Stimulated activated naive CD4-positive, alpha-beta T cell treated with Interleukin-2 at 50 U/mL for 16 hours (primary cell): ENCODE results near the gene TGM4.
"Not testable (repeated sequence)": the region's sequence is repeated elsewhere in the genome, so short reads cannot be mapped to it uniquely, and the experiment has no call there.

Source experiments
- DNase-seq: peaks from one replicate; lab custom pipeline; 2025; lab: John Stamatoyannopoulos, UW

TGM4 gene

GRCh38 chr3:44915702-44916438, 41.5 kb downstream of the TGM4 start:
- no peak for DNase-seq

- DNase-seq, result no peak
Measured at GRCh38 chr3:44918087-44918486, 43.7 kb downstream of the TGM4 start.

DNA sequence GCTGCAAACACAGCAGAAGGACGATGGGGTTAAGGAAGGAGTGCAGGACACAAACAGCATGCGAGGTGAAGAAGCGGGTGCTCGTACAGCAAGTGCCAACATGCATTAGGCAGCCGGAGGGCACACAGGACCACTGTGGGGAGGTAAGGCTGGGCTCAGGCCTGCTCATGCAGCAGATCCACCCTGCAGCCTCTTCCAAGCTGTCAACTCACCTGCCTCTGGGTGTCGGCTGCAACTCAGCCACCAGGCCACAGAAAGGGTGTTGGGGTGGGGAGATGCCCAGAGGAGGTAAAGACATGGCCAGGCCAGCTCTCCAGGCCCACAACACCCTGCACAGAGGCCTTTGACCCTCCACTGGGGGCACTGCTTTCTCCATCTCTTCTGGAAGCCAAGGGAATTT, 44.2 kb downstream of the TGM4 start:
- DNase-seq, result no peak

DNA sequence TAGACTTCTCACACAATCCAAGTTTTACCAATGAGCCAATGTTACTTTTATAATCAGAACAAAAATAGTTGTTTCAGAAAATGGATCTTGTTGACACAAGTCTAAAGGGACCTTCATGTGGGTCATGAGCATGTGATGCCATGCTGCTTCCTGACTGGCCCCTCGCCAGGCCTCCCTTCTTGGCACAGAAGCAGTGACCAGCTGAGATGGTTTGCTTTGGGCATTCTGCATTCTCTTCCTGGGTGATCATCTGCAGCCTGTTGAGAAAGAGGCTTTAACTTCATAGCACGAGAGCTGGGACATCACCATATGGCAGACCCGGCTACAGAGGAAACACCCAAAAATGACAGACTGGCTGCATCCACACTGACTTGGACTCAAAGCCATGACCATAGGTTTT, 45.7 kb downstream of the TGM4 start:
- DNase-seq, result no peak

DNA sequence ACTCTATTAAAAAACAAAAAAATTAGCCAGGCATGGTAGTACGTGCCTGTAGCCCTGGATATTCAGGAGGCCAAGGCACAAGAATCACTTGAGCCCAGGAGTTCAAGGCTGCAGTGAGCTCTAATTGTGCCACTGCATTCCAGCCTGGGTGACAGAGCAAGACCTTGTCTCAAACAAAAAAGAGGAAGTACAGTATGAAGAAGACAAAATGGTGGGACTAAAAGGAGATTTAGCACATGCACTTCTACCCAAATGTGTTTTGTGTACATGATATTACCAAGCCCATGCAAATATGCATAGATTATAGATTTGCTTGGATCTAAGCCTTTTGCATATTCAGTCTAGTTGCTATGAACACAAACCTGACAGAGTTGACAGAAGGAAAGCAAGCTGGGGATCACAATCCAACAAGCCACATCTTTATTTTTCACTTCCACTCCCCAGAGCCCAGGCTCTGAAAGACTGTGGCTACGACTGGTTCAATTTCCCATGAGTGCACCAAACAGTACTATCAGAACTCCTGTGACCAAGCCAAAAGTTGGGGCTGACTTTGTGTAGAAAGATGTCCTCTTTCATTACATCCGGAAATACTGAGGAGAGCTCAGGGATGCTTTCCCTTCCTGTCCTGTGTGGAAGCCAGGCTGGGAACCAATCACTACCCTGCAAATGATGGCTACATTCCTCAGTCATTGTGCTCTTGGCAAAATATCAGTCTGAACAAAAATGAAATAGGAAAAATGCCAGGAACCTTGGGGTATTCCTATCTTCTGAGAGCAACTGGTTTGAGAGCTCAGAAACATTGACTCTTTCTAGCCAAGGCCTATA, 49.4 kb downstream of the TGM4 start:
- no peak for DNase-seq

DNA sequence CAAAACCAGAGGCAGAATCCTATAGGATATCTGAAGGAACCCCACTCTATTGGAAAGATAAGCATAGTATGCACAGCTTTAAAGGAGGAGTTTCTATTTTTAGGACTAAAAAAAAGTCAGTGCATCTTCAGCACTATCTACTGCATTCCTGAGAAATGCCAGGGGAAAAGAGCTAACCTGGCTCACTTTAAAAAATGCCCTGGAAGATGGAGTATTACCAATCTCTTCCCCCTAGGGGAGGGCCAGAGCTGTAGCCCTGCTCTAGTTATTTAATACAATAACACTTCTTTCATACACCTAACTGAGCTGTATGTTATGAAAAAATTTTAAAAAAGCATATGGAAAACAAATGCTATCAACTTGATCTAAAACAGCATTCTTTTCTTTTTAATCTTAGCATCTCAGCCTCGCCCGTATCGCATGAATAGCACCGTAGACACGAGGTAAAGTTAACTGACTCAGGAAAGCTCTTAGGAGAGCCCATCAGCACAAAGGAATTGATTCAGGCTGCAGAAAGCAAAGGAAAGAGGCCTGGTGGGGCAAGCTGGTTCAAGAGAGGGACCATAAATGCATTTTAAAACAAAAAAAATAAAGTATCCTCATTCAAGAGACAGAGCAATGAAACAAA, 50.2 kb downstream of the TGM4 start:
- no peak for DNase-seq

- no peak for DNase-seq
Measured at GRCh38 chr3:44926172-44926571, 51.8 kb downstream of the TGM4 start.

GRCh38 chr3:44926921-44927320, 52.5 kb downstream of the TGM4 start:
- DNase-seq, result no peak

DNA sequence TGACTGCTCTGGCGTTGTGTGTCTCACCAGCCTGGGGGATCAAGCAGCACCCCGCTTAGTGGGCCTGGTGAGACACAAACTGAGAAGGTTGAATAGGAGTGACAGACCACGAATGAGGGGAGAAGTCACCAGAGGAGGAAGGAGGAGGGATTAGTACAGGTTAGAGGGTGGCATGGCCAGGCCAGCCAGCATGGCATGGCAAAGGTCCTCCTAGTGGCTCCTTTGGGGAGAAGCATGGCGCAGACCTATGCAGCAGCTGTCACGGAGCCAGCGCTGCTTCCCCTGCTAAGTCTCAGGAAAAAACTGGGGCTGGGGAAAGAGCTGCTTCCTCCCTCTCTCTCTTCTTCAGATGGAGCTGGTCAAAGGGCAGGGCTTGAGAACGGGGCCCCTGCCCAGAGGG, 53.0 kb downstream of the TGM4 start:
- no peak for DNase-seq

- no peak for DNase-seq
Measured at GRCh38 chr3:44929782-44930181, 55.4 kb downstream of the TGM4 start.

DNA sequence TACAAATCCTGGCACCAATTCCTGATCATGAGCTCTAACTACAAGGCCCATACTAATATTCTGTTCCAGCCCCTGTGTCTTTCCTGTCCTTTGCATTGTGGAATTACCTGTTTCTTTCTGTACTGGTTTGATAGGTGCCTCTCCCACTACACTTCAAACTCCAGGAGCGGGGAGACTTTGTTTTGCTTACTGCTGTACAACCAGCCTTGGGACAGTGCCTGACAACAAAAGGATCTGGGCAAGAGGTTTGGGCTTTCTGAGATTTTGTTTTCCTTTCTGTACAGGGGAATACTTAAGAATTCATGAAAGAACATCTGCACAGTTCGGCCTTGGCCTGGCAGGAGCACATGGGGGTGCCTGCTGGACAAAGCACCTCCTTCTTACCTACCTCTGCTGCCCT, 56.5 kb downstream of the TGM4 start:
- no peak for DNase-seq

GRCh38 chr3:44931791-44932190, 57.4 kb downstream of the TGM4 start:
- DNase-seq, result no peak

DNA sequence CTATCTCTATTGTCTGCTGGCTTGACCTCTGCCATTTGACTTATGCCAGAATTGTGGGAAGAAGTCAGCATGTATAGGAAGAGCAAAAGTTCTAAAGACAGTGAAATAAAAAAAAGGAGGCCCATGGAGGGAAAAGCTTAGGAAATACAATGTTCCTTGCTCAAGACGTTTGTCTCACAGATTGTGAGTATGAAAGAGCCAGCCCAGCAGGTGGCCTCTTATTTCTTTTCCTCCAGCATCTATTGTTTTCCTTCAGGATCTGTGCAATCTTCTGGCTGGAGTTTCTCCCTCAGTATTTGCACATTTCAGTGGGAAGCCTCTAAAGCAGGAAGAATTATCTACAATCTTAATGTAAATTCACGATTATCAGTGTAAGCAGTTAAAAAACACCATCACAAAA, 57.9 kb downstream of the TGM4 start:
- no peak for DNase-seq

- DNase-seq, result no peak
Measured at GRCh38 chr3:44932986-44933944, 58.9 kb downstream of the TGM4 start.

GRCh38 chr3:44939581-44940036, 65.2 kb downstream of the TGM4 start:
- no peak for DNase-seq

DNA sequence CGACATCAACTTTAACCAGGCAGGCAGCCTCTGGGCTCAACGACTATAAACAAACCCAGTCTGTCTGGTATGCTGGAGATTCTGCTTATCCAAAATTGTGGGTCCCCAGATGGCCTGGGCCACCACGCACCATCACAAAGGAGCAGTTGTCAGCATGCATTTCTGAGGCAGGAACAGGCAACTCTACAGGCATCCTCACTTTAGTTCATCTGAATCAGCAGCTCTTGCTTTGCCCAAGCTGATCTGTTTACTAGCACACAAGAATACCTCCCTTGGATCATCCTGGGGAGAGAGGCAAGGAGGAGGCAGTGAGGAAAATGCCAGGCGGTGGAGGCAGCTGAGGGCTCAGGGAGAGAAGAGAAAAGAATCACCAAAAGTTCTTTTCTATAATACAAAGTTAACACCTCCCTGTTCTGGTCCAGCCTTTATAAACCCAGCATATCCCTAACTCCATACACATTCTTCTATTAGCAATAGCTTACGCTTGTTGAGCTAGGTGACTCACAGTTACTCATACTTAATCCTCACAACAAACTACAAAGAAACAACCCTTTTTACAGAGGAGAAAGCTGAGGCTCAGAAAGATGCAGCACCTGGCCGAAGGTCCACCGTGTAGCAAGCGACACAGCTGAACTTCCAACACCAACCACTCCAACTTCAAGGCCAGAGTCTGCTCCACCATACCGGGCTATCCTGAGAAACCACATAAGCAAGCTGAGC, 68.0 kb downstream of the TGM4 start:
- no peak for DNase-seq

DNA sequence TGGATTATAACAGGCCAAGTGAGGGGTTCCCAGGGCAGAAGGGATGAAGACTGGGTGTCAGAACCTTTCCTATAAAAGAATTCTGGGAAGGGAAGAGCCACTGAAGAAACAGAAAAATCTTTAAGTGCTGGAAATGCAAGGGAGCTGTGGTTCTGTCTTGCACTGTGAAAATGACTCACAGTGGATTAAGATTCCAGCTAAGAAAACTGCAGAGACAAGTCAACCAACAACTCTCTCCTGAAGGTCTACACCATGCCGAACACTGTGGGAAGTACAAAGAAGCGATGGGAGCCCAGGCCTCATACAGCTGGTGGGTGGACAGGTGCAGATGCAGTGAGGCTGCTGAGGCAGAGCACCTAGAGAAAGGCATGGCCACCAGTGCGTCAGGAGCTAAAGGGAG, 73.8 kb downstream of the TGM4 start:
- DNase-seq, result no peak

DNA sequence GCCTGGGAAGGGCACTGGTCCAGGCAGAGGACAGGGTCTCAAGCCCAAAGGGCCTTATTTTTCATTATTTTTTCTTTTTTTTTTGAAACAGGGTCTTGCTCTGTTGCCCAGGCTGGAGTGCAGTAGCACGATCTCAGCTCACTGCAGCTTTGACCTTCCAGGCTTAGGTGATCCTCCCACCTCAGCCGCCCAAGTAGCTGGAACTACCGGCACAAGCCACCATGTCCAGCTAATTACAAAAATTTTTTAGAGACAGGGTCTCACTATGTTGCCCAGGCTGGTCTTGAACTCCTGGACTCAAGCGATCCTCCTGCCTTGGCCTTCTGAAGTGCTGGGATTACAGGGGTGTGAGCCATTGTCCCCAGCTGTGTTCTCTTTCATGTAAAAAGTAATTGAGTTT, 75.4 kb downstream of the TGM4 start:
- DNase-seq, result not testable (repeated sequence)

GRCh38 chr3:44950275-44950734, 75.9 kb downstream of the TGM4 start:
- DNase-seq, result no peak

GRCh38 chr3:44952689-44953088, 78.3 kb downstream of the TGM4 start:
- DNase-seq, result no peak

DNA sequence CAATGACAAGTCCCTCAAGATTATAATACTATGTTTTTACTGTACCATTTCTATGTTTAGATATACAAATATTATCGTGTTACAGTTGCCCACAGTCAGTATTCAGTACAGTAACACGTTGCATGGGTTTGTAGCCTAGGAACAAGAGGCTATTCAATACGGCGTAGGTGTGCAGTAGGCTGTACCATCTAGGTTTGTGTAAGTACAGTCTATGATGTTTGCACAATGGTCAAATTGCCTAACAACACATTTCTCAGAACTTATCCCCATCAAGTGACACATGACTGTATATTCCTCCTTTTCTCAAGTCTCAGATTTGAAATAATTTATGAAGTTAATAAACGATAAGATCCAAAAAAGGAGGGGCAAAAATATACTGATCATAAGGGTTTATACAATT, 79.9 kb downstream of the TGM4 start:
- DNase-seq, result no peak
